HG02759 (cell line): ENCODE data around the gene ASB3.
"Not testable (repeated sequence)": the region's sequence is repeated elsewhere in the genome, so short reads cannot be mapped to it uniquely, and the experiment has no call there.

Experiments used
- ATAC-seq: cut with Tn5 transposase; IDR thresholded peaks from one replicate; pipeline ENCODE4 v1.9.1; 2021; ENCODE audit warnings: mild to moderate bottlenecking, moderate library complexity; ENCODE audit not compliant: unreplicated experiment

Gene ASB3

GRCh38 chr2:53740170-53740569, 46.6 kb downstream of the ASB3 start:
- no peak for ATAC-seq

DNA sequence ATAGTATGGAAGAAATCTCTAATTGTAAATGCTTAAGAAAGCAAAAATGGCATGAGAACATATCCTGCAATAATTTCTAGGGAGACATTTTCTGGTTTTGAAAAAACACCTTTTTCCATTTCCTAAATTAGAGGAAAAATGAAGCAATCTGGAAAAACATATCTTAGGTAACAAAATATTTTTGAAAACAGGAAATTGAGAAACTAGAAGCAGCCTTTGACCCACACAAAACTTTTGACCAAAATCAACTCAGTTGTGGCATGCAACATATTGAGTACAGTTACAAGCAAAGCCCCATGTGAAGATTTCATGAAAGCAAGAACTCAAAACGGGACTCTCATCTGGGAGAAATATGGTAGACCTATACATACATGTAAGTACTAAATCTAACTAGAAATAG, 47.7 kb downstream of the ASB3 start:
- no peak for ATAC-seq

DNA sequence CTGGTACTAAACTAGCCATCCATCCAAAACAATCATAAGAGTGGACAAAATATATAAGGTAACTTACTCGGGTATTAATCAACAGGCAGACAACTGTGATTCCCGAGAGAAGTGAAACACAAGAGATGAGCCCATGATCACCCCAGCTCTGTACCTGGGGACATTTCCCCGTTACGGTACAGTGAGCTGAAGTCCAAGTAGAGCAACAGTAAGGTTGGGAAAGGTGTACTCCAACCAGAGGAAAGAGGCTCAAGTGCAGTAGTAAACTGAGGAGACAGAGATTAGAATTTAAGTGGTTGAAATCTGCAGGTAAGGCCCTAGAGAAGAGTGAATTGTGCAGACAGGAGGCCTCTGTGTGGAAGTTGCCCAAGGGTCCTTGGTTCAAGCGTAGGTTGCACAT, 49.7 kb downstream of the ASB3 start:
- no peak for ATAC-seq

GRCh38 chr2:53729143-53729762, 57.5 kb downstream of the ASB3 start:
- ATAC-seq = no peak

GRCh38 chr2:53727921-53728320, 58.8 kb downstream of the ASB3 start:
- ATAC-seq = no peak

- no peak for ATAC-seq
Observed at GRCh38 chr2:53725662-53726061, 61.1 kb downstream of the ASB3 start.

DNA sequence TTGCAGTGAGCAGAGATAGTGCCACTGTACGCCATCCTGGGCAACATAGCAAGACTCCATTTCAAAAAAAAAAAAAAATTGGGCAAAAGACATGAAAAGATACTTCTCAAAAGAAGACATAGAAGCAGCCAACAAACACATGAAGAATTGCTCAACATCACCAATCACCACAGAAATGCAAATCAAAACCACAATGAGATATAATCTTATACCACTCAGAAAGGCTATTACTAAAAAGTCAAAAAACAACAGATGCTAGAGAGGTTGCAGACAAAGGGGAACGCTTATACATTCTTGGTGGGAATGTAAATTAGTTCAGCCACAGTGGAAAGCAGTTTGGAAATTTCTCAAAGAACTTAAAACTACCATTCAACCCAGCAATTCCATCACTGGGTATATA, 62.2 kb downstream of the ASB3 start:
- ATAC-seq = no peak

- not testable (repeated sequence) for ATAC-seq
Observed at GRCh38 chr2:53720944-53721343, 65.8 kb downstream of the ASB3 start.

DNA sequence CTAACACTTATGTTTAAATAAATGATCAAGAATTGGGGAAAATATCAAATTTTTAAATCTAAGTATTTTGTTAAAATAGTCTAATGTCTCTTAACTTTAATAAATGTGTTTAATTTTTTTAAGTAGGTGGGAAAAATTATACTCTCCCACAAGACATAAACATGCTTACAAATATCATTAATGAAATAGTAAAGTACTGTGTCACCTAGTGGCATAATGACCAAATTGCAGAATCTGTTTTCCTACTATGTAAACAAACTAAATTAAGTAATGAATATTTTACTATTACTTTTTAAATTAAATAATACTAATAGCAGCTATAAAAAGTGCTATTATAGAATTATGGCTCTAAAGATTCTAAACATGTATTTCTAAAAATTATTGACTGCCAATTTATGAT, 71.2 kb downstream of the ASB3 start:
- ATAC-seq = no peak

- ATAC-seq = no peak
Observed at GRCh38 chr2:53711271-53711780, 75.4 kb downstream of the ASB3 start.

GRCh38 chr2:53708988-53709387, 77.8 kb downstream of the ASB3 start:
- ATAC-seq = no peak

GRCh38 chr2:53701221-53701620, 85.5 kb downstream of the ASB3 start:
- ATAC-seq = no peak

DNA sequence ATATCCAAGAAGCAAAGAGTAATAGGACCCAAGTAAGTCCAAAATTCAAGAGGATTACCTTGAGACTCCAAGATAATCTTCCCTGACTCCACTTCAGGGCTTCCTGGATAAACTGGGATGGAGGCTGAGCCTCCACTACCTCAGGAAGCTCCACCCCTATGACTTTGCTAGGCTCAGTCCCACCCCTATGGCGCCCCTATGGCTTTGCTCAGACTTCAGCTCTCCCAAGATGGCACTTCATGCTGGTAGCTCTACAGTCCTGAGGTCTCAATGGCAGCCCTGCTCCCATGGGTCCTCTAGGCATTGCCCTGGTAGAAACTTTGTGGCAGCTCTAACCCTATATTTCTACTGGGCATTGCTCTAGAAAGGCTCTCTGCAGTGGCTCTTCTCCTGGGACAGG, 89.1 kb downstream of the ASB3 start:
- no peak for ATAC-seq

DNA sequence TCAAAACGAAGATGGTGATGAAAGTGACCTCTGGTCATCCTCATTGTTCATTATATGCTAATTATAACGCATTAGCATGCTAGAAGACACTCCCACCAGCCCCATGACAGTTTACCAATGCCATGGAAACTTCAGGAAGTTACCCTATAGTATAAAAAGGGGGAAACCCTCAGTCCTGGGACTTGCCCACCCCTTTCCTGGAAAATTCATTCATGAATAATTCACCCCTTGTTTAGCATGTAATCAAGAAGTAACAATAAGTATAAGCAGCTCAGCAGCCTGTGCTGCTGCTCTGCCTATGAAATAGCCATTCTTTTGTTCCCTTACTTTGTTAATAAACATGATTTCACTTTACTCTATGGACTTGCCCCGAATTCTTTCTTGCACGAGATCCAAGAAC, 89.7 kb downstream of the ASB3 start:
- ATAC-seq = no peak

- ATAC-seq = no peak
Observed at GRCh38 chr2:53695575-53695974, 91.2 kb downstream of the ASB3 start.

DNA sequence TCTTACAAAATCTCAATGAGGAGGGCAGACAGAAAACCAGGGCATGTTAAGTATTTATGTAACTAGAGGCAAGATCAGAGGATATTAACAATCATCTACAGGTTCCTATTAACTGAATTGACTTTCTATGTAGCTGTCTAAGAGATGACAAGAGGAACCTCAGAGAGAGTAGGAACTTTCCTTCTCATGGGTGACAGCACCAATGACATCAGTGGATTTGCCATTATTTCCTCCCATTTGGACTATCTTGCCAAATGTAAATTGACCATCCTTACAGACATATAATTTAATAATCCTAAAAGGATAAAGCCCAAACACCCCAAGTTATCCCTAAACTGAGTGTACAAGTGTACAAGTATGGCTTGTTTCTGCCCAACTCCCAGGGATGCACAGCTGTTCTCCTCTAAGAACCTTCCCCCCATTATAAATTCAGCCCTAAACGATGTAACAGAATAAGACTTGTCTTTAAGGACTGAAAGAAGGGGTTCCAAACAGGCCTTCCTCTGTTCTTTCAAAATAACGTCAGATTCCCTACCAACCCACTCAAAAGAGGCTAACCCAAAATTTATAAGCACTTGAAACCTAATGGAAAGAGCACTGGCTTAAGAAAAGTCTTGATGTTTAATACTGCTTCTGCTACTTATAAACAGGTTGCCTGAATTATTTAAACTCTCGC, 92.5 kb downstream of the ASB3 start:
- ATAC-seq = no peak

DNA sequence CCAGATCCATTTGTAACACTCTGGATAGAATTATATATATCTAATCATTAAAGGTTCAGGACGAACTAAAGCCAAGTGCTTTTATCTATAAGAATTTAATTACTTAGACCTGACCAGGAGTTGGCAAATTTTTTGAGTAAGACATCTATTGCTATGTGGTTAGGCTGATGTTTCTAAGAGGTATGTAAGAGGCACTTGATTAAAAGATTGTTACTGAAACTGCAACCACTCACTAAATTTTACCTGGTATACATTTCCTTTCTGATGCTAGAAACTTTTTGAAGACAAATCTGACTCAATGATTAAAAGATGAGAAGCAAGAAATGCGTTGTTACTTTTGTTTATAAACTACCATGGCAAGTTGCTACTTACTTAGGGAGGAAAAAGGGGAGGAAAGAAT, 95.9 kb downstream of the ASB3 start:
- ATAC-seq = no peak

DNA sequence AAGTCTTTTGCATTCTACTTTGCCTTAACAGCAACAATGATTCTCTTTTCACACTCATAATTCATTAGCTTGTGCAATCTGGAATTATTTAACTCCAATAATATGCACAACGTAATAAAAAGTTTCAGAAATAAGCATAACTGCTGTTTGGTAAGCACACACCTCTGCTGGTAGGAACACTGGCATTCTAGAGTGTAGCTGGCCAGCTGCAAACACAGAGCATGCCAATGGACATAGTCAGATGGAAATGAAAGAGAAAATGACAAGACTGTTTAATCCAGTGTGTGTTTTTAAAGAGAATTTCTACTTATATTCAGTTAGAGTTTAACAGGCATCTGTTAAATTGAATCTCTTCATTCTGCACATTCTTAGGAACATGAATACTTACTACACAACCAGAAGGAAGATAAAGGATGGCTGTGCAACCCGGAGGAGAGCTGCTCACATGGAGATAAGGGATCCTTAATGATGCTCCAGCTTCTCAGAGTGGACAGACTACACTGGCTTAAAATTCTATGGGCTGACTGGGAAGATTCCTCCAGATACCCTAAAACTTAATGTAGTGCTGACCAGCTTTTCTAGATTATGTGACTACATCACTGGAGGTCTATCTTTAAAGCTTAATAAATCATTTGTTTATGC, 113.8 kb downstream of the ASB3 start:
- no peak for ATAC-seq

DNA sequence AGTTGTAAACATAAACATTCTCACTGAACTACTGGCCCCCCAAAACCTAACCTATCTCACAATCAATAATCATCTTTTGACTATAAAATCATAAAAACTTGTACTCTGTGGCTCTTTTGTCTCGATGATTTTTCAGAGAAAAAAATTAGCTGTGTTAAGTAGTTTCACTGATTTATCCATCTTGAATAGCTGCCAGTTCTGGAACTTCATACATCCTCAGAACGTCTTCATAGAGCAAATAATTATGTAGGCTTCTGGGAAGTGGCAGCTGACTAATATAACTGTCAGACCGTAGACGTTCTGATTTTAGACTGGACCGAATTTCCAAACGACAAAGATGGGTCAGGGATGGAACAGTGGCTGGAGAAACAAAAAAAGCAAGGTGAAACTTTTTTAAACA, 116.4 kb downstream of the ASB3 start:
- no peak for ATAC-seq

GRCh38 chr2:53668624-53669026, 118.1 kb downstream of the ASB3 start:
- ATAC-seq = no peak

DNA sequence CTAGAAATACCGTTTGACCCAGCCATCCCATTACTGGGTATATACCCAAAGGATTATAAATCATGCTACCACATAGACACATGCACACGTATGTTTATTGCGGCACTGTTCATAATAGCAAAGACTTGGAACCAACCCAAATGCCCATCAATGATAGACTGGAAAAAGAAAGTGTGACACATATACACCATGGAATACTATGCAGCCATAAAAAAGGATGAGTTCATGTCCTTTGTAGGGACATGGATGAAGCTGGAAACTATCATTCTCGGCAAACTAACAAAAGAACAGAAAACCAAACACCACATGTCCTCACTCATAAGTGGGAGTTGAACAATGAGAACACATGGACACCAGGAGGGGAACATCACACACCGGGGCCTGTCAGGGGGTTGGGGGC, 119.6 kb downstream of the ASB3 start:
- not testable (repeated sequence) for ATAC-seq

DNA sequence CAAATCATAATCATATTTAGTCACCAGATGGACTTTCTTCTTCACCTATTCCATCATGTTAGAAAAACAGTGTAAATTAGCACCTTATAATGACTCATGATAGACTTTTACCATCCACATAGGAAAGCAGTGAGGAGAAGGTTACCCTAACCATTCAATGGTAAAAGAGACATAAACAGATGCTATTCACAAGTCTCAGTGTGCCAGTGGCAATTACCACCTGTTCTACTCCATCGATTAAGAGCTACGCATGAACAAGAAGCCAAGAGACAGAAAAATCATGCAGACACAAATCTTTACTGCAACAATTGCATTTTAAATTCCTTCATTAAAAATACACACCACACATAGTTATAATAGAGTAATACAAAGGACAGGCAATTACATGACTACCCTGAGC, 125.9 kb downstream of the ASB3 start:
- ATAC-seq = no peak
